Stimulated activated CD4-positive, alpha-beta T cell treated with anti-CD3 and anti-CD28 coated beads, Interleukin-2, amount 100 ng/mL, for 4 hours (primary cell): Measurements from ENCODE around the gene PDLIM4.
A peak's percentile ranks its signal among the peaks of the same experiment; 100 is the strongest.

Experiments
- DNase-seq: peaks from one replicate; pipeline ENCODE4 v3.0.0-alpha.2; 2020; ENCODE audit warnings: low read depth

The PDLIM4 gene

GRCh38 chr5:132267166-132267739 lies 9.8 kb downstream of the PDLIM4 start:
- DNase-seq: no peak

- no peak for DNase-seq
These were observed 10.7 kb downstream of the PDLIM4 start for GRCh38 chr5:132267931-132268768.

- DNase-seq: no peak
These were observed 11.5 kb downstream of the PDLIM4 start for GRCh38 chr5:132268769-132269551.

GRCh38 chr5:132269635-132270334 lies 12.3 kb downstream of the PDLIM4 start:
- no peak for DNase-seq

GRCh38 chr5:132270335-132270665 lies 12.8 kb downstream of the PDLIM4 start:
- DNase-seq: no peak

- DNase-seq: no peak
These were observed 13.2 kb downstream of the PDLIM4 start for GRCh38 chr5:132270706-132271105.

GRCh38 chr5:132271251-132272246 lies 14.1 kb downstream of the PDLIM4 start:
- no peak for DNase-seq

- peak; percentile 52 for DNase-seq
These were observed 15.1 kb downstream of the PDLIM4 start for GRCh38 chr5:132272311-132273210.

- no peak for DNase-seq
These were observed 16.1 kb downstream of the PDLIM4 start for GRCh38 chr5:132273631-132274030.

- no peak for DNase-seq
These were observed 16.7 kb downstream of the PDLIM4 start for GRCh38 chr5:132274050-132274792.

GRCh38 chr5:132275367-132276220 lies 18.1 kb downstream of the PDLIM4 start:
- no peak for DNase-seq

- DNase-seq: no peak
These were observed 19.8 kb downstream of the PDLIM4 start for GRCh38 chr5:132277256-132277655.

- DNase-seq: no peak
These were observed 20.7 kb downstream of the PDLIM4 start for GRCh38 chr5:132277971-132278853.

- DNase-seq: no peak
These were observed 22.3 kb downstream of the PDLIM4 start for GRCh38 chr5:132279801-132280200.

- DNase-seq: no peak
These were observed 23.1 kb downstream of the PDLIM4 start for GRCh38 chr5:132280371-132281240.

GRCh38 chr5:132281856-132282614 lies 24.5 kb downstream of the PDLIM4 start:
- DNase-seq: no peak
